Measurements from ENCODE around the gene MAPK7.
"Not testable (repeated sequence)": the region's sequence is repeated elsewhere in the genome, so short reads cannot be mapped to it uniquely, and the experiment has no call there.

MAPK7 gene

DNA sequence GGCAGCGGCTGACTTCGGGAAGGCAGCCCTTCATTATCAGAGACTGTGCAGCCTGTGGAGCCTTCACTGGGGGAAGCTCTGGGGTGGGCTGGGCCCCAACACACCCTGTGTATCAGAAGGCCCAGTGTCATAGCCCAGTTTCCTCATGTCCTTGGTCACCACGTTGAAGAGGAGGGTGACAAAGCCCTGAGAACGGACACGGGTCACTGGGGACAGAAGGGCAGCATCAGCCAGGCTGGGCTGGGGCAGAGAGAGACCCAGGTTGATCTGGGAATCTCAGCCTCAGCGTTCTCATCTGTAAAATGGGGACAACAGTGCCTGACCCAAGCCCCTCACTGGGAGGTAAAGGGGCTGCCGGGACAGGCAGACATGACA is 35.1 kb upstream of the MAPK7 start:
- DNase-seq (ENCODE audit: low read depth), result no peak

DNA sequence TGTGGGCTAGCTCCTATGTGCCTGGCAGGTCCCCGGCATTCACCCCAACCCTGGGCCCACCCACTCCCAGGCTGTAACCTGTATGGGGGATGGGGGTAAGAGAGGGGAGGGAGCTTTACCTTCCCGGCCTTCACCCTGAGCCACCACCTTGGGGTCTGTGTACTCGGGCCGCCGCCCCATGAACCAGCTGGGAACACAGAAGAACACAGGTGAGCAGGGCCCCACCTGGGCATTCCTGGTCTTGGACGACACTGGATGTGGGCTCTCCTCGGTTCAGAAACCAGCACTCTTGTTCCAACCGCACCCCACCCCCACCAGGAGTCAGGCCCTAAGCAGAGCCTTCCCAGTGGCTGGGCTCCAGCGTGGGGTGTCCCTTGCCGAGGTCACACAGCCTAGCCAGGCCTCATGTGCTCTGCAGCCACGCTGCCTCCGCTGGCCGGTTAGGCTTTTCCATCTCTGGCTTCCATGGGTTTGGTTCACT is 34.6 kb upstream of the MAPK7 start:
- no peak for DNase-seq (ENCODE audit: low read depth)

GRCh38 chr17:19344311-19345066 is 33.8 kb upstream of the MAPK7 start:
- no peak for DNase-seq (ENCODE audit: low read depth)

DNA sequence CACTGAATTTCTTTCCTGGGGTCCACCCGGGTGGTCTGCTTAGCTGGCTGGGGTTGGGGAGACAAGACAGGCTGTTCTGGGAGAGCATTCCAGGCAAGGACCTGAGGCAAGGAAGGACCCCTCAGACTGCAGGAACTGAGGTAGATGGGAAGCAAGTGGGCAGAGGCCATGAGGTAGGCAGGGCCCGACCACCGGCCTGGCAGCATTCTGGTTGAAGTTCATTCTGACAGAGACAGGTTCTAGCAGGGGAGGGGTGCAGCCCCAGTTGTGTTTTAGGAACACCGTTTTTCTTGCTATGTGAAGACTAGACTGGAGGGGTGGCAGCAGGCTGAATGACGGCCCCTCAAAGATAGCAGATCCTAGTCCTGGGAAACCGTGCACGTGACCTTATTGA is 33.2 kb upstream of the MAPK7 start:
- DNase-seq (ENCODE audit: low read depth), result no peak

- DNase-seq (ENCODE audit: low read depth), result no peak
Measured at GRCh38 chr17:19345486-19346350, 32.6 kb upstream of the MAPK7 start.

- DNase-seq (ENCODE audit: low read depth), result peak; percentile 90
Measured at GRCh38 chr17:19346351-19347255, 31.7 kb upstream of the MAPK7 start.

- DNase-seq (ENCODE audit: low read depth), result no peak
Measured at GRCh38 chr17:19347323-19348080, 30.8 kb upstream of the MAPK7 start.

DNA sequence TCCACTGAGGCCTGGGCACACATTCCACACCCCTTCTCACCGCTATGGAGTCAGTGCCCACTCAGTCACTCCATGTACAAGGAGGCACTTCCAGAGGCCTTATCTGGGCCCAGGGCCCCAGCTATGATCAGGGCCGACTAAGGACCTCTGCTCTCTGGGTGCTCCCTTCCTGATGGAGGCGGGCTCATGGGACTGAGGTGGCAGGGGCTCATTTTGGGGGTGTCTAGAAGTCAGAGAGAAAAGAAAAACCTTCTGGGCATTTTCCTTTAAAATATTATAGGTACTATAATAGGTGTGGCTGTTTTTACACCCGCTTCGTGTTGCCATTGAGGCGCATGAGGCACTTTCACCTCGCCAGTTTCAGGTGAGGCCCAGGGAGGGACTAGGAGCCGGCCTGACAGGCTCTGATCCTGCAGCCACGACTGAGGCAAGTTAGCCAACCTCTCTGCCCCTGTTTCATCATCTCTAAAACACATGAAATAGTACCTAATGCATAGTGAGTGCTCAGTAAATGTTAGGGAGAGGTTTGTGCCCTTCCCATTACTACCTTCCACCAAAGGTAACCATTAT is 30.1 kb upstream of the MAPK7 start:
- DNase-seq (ENCODE audit: low read depth), result no peak

DNA sequence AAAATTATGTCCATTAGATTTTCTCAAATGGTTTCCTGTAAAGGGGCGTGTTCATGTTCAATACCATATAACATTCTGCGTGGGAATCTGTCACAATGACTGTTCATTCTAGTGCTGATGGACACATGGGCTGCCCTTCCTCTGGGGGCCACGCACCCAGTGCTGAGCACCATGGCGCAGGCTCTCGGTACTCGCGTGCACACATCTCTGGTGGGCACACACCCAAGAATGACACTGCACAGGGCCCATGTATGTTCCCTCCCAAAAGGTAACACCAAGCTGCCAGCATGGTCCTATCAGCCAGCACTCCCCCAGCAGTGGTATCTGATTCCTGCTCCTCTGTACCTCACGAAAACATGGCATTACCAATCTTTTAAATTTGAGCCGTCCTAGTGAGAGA is 29.5 kb upstream of the MAPK7 start:
- DNase-seq (ENCODE audit: low read depth), result no peak

DNA sequence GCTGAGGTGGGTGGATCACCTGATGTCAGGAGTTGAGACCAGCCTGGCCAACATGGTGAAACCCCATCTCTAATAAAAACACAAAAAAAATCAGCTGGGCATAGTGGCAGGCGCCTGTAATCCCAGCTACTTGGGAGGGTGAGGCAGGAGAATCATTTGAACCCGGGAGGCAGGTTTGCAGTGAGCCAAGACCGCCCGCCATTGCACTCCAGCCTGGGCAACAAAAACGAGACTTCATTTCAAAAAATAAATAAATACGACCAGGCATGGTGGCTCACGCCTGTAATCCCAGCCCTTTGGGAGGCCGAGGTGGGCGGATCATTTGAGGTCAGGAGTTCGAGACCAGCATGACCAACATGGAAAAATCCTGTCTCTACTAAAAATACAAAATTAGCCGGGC is 24.9 kb upstream of the MAPK7 start:
- not testable (repeated sequence) for DNase-seq (ENCODE audit: low read depth)

DNA sequence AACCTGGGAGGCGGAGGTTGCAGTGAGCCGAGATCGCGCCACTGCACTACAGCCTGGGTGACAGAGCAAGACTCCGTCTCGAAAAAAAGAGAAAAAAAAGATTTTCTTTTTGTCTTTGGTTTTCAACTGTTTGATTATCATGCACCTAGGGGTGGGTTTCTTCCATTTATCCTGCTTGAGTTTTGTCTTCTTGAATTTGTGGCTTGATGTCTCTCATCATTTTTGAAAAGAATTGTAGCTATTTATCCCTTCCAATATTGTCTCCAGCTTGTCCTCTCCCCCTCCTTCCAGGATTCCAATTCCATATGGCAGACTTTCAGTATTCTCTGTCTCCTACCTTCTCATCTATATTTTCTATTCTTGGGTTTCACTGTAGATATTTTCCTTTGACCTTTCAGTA is 23.6 kb upstream of the MAPK7 start:
- no peak for DNase-seq (ENCODE audit: low read depth)

GRCh38 chr17:19357351-19357750 is 20.9 kb upstream of the MAPK7 start:
- DNase-seq (ENCODE audit: low read depth), result no peak

DNA sequence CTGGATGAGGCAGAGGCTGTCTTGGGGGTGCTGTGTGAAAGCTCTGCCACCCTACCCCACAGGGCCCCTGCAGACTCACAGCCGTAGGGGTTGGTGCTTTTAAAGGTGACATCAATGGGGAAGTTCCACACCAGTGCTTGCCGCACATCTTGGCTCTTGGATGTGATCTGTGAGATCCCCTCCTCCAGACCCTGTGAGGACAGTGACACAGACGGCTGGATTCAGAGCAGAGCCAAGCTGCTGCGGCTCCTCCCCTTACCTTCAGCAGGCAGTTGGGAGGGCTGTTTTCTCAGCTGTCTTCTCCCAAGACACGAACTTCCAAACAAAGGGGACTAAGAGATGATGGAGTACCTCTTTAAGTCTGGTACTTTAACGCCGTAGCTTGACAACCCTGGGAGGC is 20.5 kb upstream of the MAPK7 start:
- DNase-seq (ENCODE audit: low read depth), result no peak

DNA sequence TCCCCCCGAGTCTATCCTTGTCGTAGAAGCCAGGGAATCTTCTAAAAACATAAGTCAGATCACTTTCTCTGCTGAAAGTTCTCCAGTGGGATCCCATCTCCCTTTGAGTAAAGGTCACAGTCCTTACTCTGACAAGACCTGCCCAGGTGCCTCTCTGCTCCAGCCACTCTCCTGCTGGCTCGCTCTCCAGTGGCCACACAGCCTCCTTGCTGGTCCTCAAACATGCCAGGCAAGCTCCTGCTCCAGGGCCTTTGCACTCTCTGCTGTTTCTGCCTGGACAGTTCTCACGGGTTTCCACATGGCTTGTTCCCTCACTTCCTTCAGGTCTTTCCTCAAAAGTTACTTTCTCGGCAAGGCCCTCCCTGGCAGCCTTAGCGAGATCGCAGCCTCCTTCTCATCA is 19.1 kb upstream of the MAPK7 start:
- no peak for DNase-seq (ENCODE audit: low read depth)

GRCh38 chr17:19359856-19360255 is 18.4 kb upstream of the MAPK7 start:
- DNase-seq (ENCODE audit: low read depth), result no peak

- DNase-seq (ENCODE audit: low read depth), result no peak
Measured at GRCh38 chr17:19360772-19361171, 17.5 kb upstream of the MAPK7 start.

GRCh38 chr17:19361326-19361725 is 17.0 kb upstream of the MAPK7 start:
- no peak for DNase-seq (ENCODE audit: low read depth)

- DNase-seq (ENCODE audit: low read depth), result no peak
Measured at GRCh38 chr17:19361944-19362276, 16.4 kb upstream of the MAPK7 start.

DNA sequence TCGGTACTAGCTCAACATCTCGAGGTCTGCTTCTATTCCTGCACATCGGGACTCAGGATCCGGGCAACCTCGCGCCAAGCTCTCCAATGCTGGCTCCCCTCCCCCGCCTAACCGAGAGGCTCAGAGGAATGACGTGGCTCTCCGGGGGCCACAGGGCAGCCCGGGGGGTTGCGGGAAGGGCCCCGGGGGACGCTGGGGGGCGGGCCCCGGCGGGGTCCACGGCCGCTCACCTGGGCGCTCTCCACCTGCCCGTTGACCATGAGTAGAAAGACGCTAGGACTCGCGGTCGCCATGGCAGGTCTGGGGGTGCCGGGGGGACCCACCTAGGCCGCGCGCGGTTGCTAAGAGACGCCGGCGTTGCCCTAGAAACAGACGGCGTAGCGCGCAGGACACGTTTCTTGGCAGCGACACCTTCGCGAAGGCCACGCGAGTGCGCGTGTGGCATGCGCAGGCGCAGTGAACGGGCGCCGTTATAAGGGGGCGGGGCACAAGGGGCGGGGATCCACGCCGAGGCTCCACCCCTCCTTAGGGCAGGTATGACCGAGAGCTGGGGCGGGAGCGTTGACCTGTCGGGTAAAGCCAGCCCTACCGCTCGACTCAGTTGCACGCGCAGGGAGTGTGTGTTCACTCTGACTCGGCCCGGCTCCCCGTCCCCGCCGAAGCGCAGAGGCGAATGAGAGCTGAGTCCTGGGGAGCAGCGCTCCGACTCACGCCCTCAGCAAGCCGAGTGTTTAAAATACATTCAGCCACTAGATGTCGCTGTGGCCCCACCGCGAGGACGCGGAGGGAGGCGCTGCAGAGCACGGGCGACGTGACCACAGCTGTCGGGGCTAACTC is 15.8 kb upstream of the MAPK7 start, which contains the start of gene B9D1:
B9D1 (minus strand) TSS at position 447 of the 837 bp plus-strand sequence; CDS start at position 293, 154 bp downstream.
- peak; percentile 79 for DNase-seq (ENCODE audit: low read depth)

- DNase-seq (ENCODE audit: low read depth), result no peak
Measured at GRCh38 chr17:19363114-19363438, 15.2 kb upstream of the MAPK7 start.
